ENCODE data around the gene SLC39A5. TPM values are rescaled to one million over a fixed set of nuclear protein-coding genes. Genes with fewer than 3 reads are reported as not detected.

The SLC39A5 gene
- total RNA-seq, 1 donor from 2014 or later, result 0.61 TPM

DNA sequence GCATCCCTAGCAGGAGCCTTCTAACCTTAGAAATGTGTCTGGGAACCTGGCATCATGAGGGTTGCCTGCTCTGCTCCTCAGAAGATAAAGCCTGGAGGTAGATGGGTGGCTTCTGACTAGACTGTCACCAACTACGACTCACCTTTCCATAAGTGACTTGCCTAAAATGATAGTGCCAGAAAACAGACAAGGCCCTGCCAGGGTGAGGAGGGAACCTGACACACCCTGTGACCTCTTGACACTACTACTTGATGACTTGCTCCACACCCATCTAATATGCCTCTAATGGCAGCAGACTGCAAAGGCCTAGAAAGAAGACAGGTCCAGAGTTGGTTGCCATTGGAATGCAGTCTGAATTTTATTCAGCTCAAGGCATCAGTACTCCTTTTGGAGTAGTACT, 17.5 kb upstream of the SLC39A5 start:
- DNase-seq, result no peak
- Mint-ChIP-seq H3K27me3 (ENCODE audit: unreplicated experiment) (no peaks in the 10 kb centered on the region), H3K27ac (ENCODE audit: unreplicated experiment) (no peak overlapping the region), H3K9me3 (ENCODE audit: unreplicated experiment) (peaks cover 2% of the 10 kb centered on the region), H3K4me3 (ENCODE audit: unreplicated experiment) (no peak overlapping the region), H3K36me3 (ENCODE audit: unreplicated experiment) (peaks cover 19% of the 10 kb centered on the region), H3K4me1 (ENCODE audit: low read depth, unreplicated experiment) (no peaks in the 10 kb centered on the region)
- TF ChIP-seq, protein P1, sequence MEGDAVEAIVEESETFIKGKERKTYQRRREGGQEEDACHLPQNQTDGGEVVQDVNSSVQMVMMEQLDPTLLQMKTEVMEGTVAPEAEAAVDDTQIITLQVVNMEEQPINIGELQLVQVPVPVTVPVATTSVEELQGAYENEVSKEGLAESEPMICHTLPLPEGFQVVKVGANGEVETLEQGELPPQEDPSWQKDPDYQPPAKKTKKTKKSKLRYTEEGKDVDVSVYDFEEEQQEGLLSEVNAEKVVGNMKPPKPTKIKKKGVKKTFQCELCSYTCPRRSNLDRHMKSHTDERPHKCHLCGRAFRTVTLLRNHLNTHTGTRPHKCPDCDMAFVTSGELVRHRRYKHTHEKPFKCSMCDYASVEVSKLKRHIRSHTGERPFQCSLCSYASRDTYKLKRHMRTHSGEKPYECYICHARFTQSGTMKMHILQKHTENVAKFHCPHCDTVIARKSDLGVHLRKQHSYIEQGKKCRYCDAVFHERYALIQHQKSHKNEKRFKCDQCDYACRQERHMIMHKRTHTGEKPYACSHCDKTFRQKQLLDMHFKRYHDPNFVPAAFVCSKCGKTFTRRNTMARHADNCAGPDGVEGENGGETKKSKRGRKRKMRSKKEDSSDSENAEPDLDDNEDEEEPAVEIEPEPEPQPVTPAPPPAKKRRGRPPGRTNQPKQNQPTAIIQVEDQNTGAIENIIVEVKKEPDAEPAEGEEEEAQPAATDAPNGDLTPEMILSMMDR (IDR thresholded peaks at IDR 0.05; ENCODE audit: partially characterized antibody, unreplicated experiment), result no peak

DNA sequence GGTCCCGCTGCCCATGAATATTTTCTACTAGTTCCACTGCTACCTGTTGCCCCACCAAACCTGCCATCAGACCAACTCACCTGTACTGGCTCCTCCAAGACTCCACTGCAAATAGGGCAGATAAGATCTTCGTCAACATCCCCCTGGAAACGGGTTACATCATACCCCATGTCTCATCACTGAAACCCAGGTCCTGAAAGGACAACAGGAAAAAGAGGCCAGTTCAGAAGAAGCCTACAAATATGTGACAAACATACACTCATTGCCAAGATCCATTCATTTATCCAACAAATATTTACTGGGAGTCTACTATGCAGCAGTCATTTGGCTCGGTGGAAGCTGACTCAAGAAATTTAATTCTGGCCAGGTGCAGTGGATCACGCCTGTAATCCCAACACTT, 16.0 kb upstream of the SLC39A5 start:
- Mint-ChIP-seq H3K4me1 (ENCODE audit: low read depth, unreplicated experiment) (no peaks in the 10 kb centered on the region), H3K9me3 (ENCODE audit: unreplicated experiment) (peaks cover 2% of the 10 kb centered on the region), H3K27ac (ENCODE audit: unreplicated experiment) (no peak overlapping the region), H3K36me3 (ENCODE audit: unreplicated experiment) (peaks cover 17% of the 10 kb centered on the region), H3K4me3 (ENCODE audit: unreplicated experiment) (no peak overlapping the region), H3K27me3 (ENCODE audit: unreplicated experiment) (no peaks in the 10 kb centered on the region)
- no peak for DNase-seq
- TF ChIP-seq, protein P1 (IDR thresholded peaks at IDR 0.05; ENCODE audit: partially characterized antibody, unreplicated experiment), result no peak

DNA sequence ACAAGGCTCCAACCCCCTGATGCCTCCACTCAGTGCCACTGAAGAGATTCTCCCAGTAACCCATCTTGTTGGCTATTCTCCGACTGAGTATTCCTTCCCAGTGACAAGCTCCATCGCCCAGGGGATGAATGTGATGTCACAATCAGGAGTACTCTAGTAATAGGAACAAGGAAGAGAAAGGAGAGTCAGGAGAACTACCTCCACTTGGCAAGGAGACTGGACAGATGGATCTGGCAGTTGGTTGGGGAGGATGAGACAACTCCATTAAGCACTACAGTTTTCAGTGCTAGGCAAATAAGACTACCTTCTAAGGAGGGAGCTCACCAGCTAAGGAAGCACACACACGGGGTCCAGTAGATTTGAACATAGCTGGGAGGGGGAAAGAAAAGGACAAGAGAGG, 13.4 kb upstream of the SLC39A5 start:
- peaks cover 12% of the 10 kb centered on the region for H3K36me3 Mint-ChIP-seq (ENCODE audit: unreplicated experiment)
- no peak overlapping the region for H3K4me3 Mint-ChIP-seq (ENCODE audit: unreplicated experiment)
- H3K9me3 Mint-ChIP-seq (ENCODE audit: unreplicated experiment), result peaks cover 1% of the 10 kb centered on the region
- TF ChIP-seq, protein P1 (IDR thresholded peaks at IDR 0.05; ENCODE audit: partially characterized antibody, unreplicated experiment), result no peak
- no peak for DNase-seq
- peaks cover 2% of the 10 kb centered on the region for H3K27me3 Mint-ChIP-seq (ENCODE audit: unreplicated experiment)
- H3K27ac Mint-ChIP-seq (ENCODE audit: unreplicated experiment), result peak overlapping the region; percentile 74
- peaks cover 2% of the 10 kb centered on the region for H3K4me1 Mint-ChIP-seq (ENCODE audit: low read depth, unreplicated experiment)

DNA sequence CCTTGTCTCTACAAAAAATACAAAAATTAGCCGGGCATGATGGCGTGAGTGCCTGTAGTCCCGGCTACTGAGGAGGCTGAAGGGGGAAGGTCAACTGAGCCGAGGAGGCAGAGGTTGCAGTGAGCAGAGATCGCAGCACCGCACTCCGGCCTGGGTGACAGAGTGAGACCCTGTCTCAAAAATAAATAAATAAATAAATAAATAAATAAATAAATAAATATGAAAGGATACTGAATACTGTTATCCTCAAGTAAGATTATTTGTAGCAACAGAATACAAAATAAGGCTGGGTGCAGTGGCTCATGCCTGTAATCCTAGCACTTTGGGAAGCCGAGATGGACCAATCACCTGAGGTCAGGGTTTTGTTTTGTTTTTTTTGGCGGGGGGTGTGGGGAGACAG, 10.0 kb upstream of the SLC39A5 start:
- Mint-ChIP-seq H3K27ac (ENCODE audit: unreplicated experiment) (no peak overlapping the region), H3K9me3 (ENCODE audit: unreplicated experiment) (peaks cover 6% of the 10 kb centered on the region), H3K4me3 (ENCODE audit: unreplicated experiment) (peak overlapping the region; percentile 78)

DNA sequence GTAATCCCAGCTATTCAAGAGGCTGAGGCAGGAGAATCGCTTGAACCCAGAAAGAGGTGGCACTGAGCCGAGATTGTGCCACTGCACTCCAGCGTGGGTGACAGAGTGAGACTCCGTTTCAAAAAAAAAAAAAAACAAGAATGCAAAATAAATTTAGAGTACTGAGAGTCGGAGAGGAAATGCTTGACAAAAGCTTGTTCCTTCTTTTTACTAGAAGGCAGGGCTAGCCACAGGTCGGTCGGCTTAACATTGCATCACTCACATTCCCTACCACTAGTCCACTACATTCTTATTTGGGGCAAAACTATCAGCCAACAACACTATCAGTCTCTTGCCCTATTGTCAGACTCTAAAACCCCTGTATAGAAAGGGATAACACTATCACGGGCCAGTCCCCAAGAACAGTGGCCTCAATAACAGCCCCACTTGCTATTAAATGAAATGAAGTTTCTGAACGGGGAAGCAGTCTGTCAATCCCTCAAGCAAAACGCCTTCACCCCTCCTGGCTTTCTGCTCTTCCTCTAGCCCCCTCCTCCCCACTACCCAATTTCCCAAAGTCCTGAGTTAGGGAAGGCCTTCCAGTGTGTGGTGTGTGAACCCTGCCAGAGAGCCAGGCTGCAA, 9.1 kb upstream of the SLC39A5 start:
- Mint-ChIP-seq H3K27me3 (ENCODE audit: unreplicated experiment) (peaks cover 5% of the 10 kb centered on the region), H3K4me1 (ENCODE audit: low read depth, unreplicated experiment) (peaks cover 13% of the 10 kb centered on the region), H3K36me3 (ENCODE audit: unreplicated experiment) (peaks cover 4% of the 10 kb centered on the region), H3K9me3 (ENCODE audit: unreplicated experiment) (peaks cover 6% of the 10 kb centered on the region), H3K4me3 (ENCODE audit: unreplicated experiment) (peak overlapping the region; percentile 100), H3K27ac (ENCODE audit: unreplicated experiment) (peak overlapping the region; percentile 92)
- no peak for DNase-seq
- TF ChIP-seq, protein P1 (IDR thresholded peaks at IDR 0.05; ENCODE audit: partially characterized antibody, unreplicated experiment), result no peak

More for the DNA sequence above, 10.0 kb upstream of the SLC39A5 start:
- peaks cover 10% of the 10 kb centered on the region for H3K4me1 Mint-ChIP-seq (ENCODE audit: low read depth, unreplicated experiment)
- peaks cover 5% of the 10 kb centered on the region for H3K27me3 Mint-ChIP-seq (ENCODE audit: unreplicated experiment)
- H3K36me3 Mint-ChIP-seq (ENCODE audit: unreplicated experiment), result peaks cover 9% of the 10 kb centered on the region
- TF ChIP-seq, protein P1 (IDR thresholded peaks at IDR 0.05; ENCODE audit: partially characterized antibody, unreplicated experiment), result no peak
- no peak for DNase-seq
